Fibroblast of peridontal ligament (primary cell): ENCODE data around the gene CDK5RAP3.
A peak's percentile ranks its signal among the peaks of the same experiment; 100 is the strongest.

Experiments used
- DNase-seq: peaks from one replicate; pipeline ENCODE4 v3.0.0-alpha.2; 2010; ENCODE audit errors: extremely low read depth

The CDK5RAP3 gene

DNA sequence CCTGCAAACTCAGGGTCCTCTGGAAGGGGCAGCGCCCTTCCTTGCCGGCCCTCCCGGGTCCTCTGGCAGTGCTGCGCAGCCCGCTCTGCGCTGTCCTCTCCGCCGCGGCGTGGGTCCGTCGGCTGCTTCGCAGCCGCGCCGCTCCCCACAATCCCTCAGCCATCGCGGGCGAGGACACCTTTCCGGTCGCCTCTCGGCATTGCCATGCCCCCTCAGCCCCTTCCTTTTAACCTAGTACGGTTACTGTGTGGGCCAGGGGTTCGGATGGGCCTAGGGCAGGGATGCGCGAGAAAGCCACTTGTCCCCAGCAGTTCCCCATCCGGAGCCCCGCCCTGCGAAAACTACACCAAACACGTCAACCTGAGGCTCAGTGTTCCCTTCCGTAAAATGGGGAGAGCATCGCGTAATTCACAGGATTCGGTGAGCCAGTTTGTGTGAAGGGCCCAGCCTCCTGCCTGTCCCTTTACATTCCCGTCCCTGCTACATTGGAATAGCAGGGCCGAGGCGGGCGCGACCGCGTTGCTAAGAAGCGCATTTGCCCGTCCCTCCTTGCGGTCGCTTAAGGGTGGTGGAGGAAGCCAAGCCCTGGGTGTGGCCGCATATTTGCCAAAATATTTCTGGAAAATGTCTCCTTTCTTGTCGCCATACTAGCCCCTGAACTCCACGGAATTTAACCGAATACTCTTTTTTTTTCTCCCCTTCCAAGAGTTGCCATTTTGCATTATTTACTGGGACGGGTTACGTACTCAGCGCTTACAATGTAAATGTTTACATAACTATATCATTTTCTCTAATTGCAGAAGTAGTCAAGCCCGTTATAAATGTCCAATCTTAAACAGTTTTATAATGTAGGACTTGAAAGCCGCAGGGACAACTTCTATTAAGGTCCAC is 53.5 kb downstream of the CDK5RAP3 start:
- no peak for DNase-seq

DNA sequence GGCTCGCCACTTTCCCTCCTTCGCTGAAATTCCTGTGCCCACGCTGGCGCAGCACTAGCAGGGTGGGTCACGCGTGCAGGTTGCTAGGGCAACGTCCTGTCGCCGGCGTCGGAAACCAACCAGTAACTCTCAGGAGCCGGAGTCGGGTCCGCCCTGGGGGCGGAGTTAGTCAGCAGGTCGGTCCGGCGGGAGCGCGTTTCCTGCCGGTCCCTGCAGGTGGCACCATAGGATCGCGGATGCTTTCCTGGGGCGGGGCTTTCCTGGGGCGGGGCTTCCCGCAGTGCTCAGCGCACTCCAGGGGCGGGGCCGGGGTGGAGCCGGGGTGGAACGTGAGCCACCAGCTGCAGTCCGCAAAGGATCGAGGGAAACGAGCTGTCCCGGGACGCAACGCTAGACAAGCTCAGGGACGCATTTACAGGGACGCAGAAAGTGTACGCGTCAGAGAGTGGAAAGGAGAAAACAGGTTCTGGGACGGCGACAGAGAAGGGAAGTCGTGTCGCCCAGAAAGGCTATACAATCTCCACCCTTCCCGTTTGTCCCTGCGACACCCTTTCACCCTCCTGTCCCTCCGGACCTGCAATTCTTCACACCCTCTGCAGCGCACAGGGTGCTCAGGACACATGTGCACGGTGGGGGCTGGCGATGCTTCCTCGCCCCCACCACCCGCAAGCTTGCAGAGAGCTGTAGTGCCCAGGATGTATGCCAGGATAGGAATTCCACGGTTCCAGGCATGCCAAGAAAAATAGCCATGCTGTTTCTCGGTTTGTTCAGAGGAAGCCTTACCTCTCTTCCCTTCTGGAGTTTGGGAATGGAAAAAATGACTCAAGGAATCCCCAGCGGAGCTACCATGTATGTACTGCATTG is 54.4 kb downstream of the CDK5RAP3 start:
- peak; percentile 95 for DNase-seq

DNA sequence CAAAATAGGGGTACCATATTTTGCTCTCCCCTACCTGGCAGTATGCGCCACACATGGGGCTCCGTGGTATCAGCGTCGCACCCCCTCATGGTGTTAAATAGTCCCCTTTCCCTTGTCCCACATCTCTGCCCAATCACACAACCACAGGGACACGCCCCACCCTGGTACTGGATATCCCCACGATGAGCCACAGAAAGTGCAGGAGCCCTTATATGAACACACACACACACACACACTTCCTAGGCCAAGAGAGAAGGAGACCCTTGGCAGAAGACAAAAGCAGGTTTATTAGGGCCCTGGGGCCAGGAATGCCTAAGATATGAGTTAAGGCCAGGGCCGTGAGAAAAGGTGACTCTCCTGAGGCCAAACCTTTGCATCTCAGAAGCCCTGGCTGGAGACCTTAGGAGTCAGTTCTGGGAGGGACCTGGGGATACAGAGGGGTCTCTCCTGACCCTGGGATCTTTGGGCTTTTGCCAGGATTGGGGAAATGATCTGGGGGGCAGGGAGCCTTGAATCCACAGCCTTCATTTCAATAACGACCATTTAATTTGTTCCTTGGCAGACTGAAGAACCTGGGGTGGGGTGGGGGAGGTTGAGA is 55.1 kb downstream of the CDK5RAP3 start:
- DNase-seq = no peak

DNA sequence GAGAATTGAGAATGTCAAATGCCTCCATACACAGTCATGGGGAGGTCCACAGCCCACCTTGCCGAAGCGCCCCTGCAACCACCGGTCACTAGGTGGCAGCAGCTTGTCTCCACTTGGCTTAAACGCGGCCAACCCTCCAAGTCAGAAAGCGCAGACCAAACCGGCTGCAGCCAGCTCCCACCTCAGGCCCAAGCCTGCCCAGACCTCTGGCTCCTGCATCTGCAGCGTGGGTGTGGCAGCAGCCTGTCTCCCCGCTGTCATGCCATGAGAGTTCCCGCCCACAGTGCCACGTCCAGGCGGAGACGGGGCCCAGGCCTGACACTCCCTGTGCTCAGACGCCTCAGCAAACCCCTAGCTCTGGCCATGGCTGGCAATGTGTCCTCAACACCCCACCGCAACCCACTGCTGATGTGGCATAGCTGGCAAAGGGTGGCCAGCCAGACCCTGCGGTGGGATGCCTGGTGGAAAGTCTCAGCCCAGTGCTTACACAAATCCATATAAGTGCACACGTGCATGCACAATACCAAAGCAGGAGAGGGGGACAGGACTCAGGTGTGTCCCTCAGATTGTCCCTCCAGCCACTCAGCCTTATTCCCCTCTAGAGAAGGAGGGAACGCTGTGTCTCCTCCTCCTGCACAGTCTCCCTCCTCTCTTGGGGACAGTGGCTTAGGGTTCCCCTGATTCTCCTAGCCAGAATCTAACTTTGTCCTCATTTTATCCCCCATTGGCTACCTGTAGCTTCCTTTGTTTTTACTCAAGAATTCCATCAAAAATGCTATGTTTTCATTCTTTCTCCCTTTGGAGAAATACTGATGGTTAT is 55.8 kb downstream of the CDK5RAP3 start:
- DNase-seq = peak; percentile 89

DNA sequence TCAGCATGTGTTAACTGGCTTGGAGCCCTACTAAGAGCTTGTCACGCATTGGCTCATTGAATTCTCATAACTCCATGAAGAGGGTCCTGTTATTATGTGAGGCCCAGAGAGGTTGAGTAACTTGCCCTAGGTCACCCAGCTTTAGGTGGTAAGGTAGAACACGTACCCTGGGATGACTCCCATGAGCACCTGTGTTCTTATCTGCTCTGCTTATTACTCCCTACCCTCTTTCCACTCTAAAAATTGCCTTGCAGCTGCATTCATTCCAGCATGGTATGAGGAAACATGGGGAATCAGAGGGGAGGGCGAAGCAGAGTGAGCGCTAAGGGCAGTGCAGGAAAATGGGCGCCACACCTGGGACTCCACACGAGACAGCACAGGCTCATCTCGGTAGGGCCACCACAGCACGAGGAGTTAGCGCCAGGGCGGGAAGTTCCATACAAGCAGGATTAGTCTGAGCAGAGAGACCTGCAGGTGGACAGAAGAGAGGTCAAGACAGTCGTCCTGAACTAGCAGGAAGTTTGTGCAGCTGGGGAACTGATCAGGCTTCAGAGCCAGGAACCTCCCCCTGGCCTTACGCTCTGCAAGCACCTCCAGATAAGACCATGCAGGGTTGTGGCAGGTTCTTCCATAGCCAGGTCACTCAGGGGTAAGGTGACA is 56.5 kb downstream of the CDK5RAP3 start:
- DNase-seq = no peak

DNA sequence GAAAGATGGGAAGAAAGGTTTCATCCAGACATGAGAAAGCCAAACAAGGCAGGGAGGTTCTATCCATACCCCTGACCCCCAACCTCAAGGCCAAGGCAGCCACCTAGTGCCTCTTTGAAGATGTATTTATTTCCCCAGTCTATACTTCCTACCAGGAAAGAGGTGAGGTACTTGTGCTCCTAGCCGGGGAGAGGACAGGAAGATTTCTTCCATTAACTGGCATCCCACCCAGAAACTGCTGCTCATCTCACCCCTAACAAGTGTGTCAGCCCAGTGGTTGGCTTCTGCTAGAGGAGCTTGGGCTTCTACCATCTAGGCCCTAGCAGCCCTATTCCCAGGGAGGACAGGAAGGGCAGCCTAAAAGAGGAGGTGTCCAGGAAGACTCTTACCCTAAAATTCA is 57.8 kb downstream of the CDK5RAP3 start:
- no peak for DNase-seq

DNA sequence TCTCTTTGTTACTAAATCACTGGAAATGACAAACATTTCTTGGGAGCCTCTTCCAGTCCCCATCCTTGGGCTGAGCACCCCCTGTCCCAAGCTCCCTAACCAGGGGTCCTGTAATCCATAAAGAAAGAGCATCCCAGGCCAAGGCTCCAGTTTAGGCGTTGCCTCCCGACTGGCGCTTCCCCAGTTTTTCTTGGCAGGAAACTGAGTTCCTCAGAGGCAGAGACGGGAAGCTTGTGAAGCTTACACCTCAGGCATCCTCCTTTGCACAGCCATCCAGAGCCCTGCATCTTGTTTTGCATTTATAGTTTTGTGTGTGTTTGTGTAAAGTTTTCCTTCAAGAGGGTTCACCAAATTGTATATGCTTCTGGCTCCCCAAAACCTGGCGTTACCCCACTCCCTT is 59.6 kb downstream of the CDK5RAP3 start:
- no peak for DNase-seq
